Testis (tissue), 2 donors: Measurements from ENCODE around the gene KDM3B.

Source experiments
- CTCF ChIP-seq, 3 experiments: fragments of 450-650 bp in 2 of 3; fragments of 200-600 bp in 1 of 3; sonication (generic) in 1 of 3; IDR thresholded peaks; one replicate each; pipeline ENCODE4 v1.5.1; 2016 to 2019; ENCODE audit warnings: antibody characterized with exemption in 3 of 3, mild to moderate bottlenecking in 2 of 3, moderate library complexity in 1 of 3
- POLR2A ChIP-seq: fragments of 450-650 bp; IDR thresholded peaks from one replicate; pipeline ENCODE4 v1.6.1; 2017; ENCODE audit warnings: antibody characterized with exemption, mild to moderate bottlenecking, moderate library complexity

- TF ChIP-seq CTCF (IDR thresholded peaks at IDR 0.05) (no peak), POLR2A (no peak)
These were observed 29.9 kb downstream of the KDM3B start for GRCh38 chr5:138382347-138382746.
